GM21717 (cell line): ENCODE results near the gene ENTPD5.

ENCODE experiments used
- ATAC-seq: cut with Tn5 transposase; IDR thresholded peaks from one replicate; pipeline ENCODE4 v1.9.1; 2021; ENCODE audit warnings: mild to moderate bottlenecking, moderate library complexity; ENCODE audit not compliant: unreplicated experiment

Gene ENTPD5

GRCh38 chr14:74018586-74019407, at the start of gene ENTPD5, which contains the start of gene BBOF1:
Gene ENTPD5, minus strand, starts transcription at chr14:74019288. Its CDS starts 31,186 bp downstream, at chr14:73988102.
Gene BBOF1, plus strand, starts transcription at chr14:74019349. Its CDS starts 130 bp downstream, at chr14:74019479.
- peak; percentile 75 for ATAC-seq

GRCh38 chr14:74065746-74066575, 46.9 kb upstream of the ENTPD5 start:
- ATAC-seq = no peak

- ATAC-seq = no peak
These were observed 45.8 kb upstream of the ENTPD5 start for GRCh38 chr14:74064883-74065282.

GRCh38 chr14:74064426-74064825, 45.3 kb upstream of the ENTPD5 start:
- ATAC-seq = no peak

GRCh38 chr14:74062809-74063150, 43.7 kb upstream of the ENTPD5 start:
- ATAC-seq = no peak

GRCh38 chr14:74049876-74050495, 30.9 kb upstream of the ENTPD5 start:
- ATAC-seq = no peak

GRCh38 chr14:74048281-74048680, 29.2 kb upstream of the ENTPD5 start:
- no peak for ATAC-seq

GRCh38 chr14:74045522-74045921, 26.4 kb upstream of the ENTPD5 start:
- no peak for ATAC-seq

- ATAC-seq = no peak
These were observed 23.2 kb upstream of the ENTPD5 start for GRCh38 chr14:74042296-74042695.

- no peak for ATAC-seq
These were observed 19.2 kb upstream of the ENTPD5 start for GRCh38 chr14:74038020-74038859.

- ATAC-seq = no peak
These were observed 16.5 kb upstream of the ENTPD5 start for GRCh38 chr14:74035556-74035955.

GRCh38 chr14:74034572-74034971, 15.5 kb upstream of the ENTPD5 start:
- no peak for ATAC-seq

- ATAC-seq = no peak
These were observed 10.0 kb upstream of the ENTPD5 start for GRCh38 chr14:74029136-74029535.

- ATAC-seq = no peak
These were observed 3.3 kb upstream of the ENTPD5 start for GRCh38 chr14:74022346-74022745.

GRCh38 chr14:74019408-74020137, 485 bp upstream of the ENTPD5 start:
- ATAC-seq = no peak

- ATAC-seq = no peak
These were observed 908 bp downstream of the ENTPD5 start for GRCh38 chr14:74018174-74018585.

GRCh38 chr14:74015963-74016362, 3.1 kb downstream of the ENTPD5 start:
- no peak for ATAC-seq

- no peak for ATAC-seq
These were observed 3.9 kb downstream of the ENTPD5 start for GRCh38 chr14:74015176-74015575.

GRCh38 chr14:74014299-74014698, 4.8 kb downstream of the ENTPD5 start:
- ATAC-seq = no peak
